Astrocyte (in vitro differentiated cells and primary cell): ENCODE results near the gene GCC1. TPM values are rescaled to one million over a fixed set of nuclear protein-coding genes. Genes with fewer than 3 reads are reported as not detected.

Experiments used
- DNase-seq: peaks from one replicate; pipeline ENCODE4 v3.0.0-alpha.2; 2010; ENCODE audit warnings: low read depth
- FAIRE-seq: peaks from 2 replicates; lab custom pipeline; 2011; peaks lifted over from hg19 to GRCh38; lab: Jason Lieb, UNC
- H2AFZ ChIP-seq: 2 replicates; pipeline ENCODE4 v1.6.0; 2012; ENCODE audit warnings: low read depth, low read length, inconsistent platforms
- H3K27ac ChIP-seq: 2 replicates; pipeline ENCODE4 v1.5.1; 2011; ENCODE audit warnings: low read depth, low read length, inconsistent platforms
- H3K27me3 ChIP-seq: 2 replicates; pipeline ENCODE4 v1.6.0; 2011; ENCODE audit warnings: low read length, inconsistent platforms; ENCODE audit not compliant: insufficient read depth
- H3K36me3 ChIP-seq: 2 replicates; pipeline ENCODE4 v1.5.1; 2011; ENCODE audit warnings: low read length, inconsistent platforms; ENCODE audit not compliant: insufficient read depth
- H3K4me1 ChIP-seq: 2 replicates; pipeline ENCODE4 v1.5.1; 2011; ENCODE audit warnings: low read length, inconsistent platforms; ENCODE audit not compliant: insufficient read depth
- H3K4me2 ChIP-seq: 2 replicates; pipeline ENCODE4 v1.6.0; 2012; ENCODE audit warnings: low read length, inconsistent platforms
- H3K4me3 ChIP-seq: 2 replicates; pipeline ENCODE4 v1.5.1; 2011; ENCODE audit warnings: low read depth, mild to moderate bottlenecking, low read length, inconsistent platforms; ENCODE audit not compliant: insufficient read depth
- H3K79me2 ChIP-seq: 2 replicates; pipeline ENCODE4 v1.6.0; 2012; ENCODE audit warnings: mild to moderate bottlenecking, low read length, inconsistent platforms; ENCODE audit not compliant: insufficient read depth
- H3K9ac ChIP-seq: 2 replicates; pipeline ENCODE4 v1.6.0; 2012; ENCODE audit warnings: mild to moderate bottlenecking, low read length, inconsistent platforms
- H3K9me3 ChIP-seq: 2 replicates; pipeline ENCODE4 v1.5.1; 2012; ENCODE audit warnings: low read depth, mild to moderate bottlenecking, low read length, inconsistent platforms; ENCODE audit not compliant: insufficient read depth
- H4K20me1 ChIP-seq: 2 replicates; pipeline ENCODE4 v1.6.0; 2012; ENCODE audit warnings: low read length, inconsistent platforms; ENCODE audit not compliant: insufficient read depth
- H3K27ac Mint-ChIP-seq: one replicate; pipeline ENCODE4 v1.8.0; 2021; ENCODE audit warnings: mild to moderate bottlenecking, mixed read lengths; ENCODE audit not compliant: unreplicated experiment
- H3K27me3 Mint-ChIP-seq: one replicate; pipeline ENCODE4 v1.8.0; 2021; ENCODE audit warnings: low read depth, mixed read lengths; ENCODE audit not compliant: unreplicated experiment
- H3K36me3 Mint-ChIP-seq: one replicate; pipeline ENCODE4 v1.8.0; 2021; ENCODE audit warnings: low read depth, mixed read lengths; ENCODE audit not compliant: unreplicated experiment
- H3K4me1 Mint-ChIP-seq: one replicate; pipeline ENCODE4 v1.8.0; 2021; ENCODE audit warnings: low read depth, mixed read lengths; ENCODE audit not compliant: unreplicated experiment
- H3K4me3 Mint-ChIP-seq: one replicate; pipeline ENCODE4 v1.8.0; 2021; ENCODE audit warnings: mild to moderate bottlenecking, moderate library complexity, mixed read lengths; ENCODE audit not compliant: unreplicated experiment
- H3K9me3 Mint-ChIP-seq: one replicate; pipeline ENCODE4 v1.8.0; 2021; ENCODE audit warnings: mild to moderate bottlenecking, mixed read lengths; ENCODE audit not compliant: unreplicated experiment
- EZH2 ChIP-seq: IDR thresholded peaks from 2 replicates; pipeline ENCODE4 v1.6.1; 2012; ENCODE audit warnings: mild to moderate bottlenecking, low read length, inconsistent platforms; ENCODE audit not compliant: insufficient read depth
- total RNA-seq: library from RNA; stranded (reverse); gene quantifications from 2 replicates; pipeline ENCODE4 v1.2.1, GENCODE V29; 2021
- TF ChIP-seq, protein P1 (sequence below): IDR thresholded peaks from 2 replicates; pipeline ENCODE4 v1.5.1; 2011; ENCODE audit warnings: low read depth, mild to moderate bottlenecking, inconsistent platforms, low read length, moderate library complexity; ENCODE audit not compliant: insufficient read depth

The GCC1 gene
- total RNA-seq, 1 donor from 2014 or later: 28.8 TPM

DNA sequence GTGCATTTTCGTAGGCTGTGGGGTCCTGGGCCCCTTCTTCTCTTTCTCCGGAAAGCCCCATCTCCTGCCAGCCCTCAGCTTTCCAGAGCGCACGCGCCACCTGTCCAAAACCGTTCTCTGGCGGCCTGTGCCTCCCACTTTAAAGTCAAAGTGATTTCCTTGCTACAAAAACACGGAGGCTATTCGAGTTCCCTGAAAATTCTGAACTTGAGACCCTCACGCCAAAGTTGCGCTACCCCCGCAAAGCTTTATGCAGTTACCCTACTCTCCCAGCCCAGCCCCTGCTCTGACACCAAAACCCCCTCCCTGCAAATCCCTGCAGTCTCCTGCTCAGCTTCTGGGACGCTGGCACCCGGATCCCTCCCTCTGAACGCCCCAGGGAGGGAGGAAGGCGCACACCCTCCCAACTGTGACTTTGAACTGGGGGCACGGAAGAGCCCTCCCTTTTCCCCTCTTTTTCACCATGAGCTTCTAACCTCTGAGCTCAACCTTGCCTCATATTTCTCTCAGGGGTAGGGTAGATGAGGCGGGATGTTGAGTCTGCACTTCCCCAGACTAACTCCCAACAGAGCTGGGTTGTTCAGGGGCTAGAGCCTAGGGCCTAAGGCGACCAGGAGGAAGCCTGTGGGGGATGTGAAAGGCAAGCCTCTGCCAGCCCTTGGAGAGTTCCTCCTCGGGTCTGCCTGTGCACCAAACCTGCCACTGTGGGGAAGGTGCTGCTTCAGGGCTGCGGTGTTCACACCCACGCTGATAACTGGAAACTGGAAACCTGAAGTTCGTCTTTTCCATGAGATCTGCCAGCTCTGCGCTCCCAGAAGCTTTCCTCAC lies 35.2 kb upstream of the GCC1 start:
- Histone ChIP-seq H2AFZ (no peak overlapping the region), H3K9ac (no peak overlapping the region), H3K79me2 (no peaks in the 10 kb centered on the region), H3K4me2 (no peak overlapping the region), H3K4me3 (no peak overlapping the region), H3K9me3 (no peaks in the 10 kb centered on the region), H3K36me3 (no peaks in the 10 kb centered on the region), H3K27ac (no peak overlapping the region), H3K27me3 (peaks cover 63% of the 10 kb centered on the region), H4K20me1 (no peaks in the 10 kb centered on the region), H3K4me1 (no peaks in the 10 kb centered on the region)
- TF ChIP-seq, protein P1, sequence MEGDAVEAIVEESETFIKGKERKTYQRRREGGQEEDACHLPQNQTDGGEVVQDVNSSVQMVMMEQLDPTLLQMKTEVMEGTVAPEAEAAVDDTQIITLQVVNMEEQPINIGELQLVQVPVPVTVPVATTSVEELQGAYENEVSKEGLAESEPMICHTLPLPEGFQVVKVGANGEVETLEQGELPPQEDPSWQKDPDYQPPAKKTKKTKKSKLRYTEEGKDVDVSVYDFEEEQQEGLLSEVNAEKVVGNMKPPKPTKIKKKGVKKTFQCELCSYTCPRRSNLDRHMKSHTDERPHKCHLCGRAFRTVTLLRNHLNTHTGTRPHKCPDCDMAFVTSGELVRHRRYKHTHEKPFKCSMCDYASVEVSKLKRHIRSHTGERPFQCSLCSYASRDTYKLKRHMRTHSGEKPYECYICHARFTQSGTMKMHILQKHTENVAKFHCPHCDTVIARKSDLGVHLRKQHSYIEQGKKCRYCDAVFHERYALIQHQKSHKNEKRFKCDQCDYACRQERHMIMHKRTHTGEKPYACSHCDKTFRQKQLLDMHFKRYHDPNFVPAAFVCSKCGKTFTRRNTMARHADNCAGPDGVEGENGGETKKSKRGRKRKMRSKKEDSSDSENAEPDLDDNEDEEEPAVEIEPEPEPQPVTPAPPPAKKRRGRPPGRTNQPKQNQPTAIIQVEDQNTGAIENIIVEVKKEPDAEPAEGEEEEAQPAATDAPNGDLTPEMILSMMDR: no peak
- TF ChIP-seq EZH2: no peak
- Mint-ChIP-seq H3K4me1 (peaks cover 10% of the 10 kb centered on the region), H3K36me3 (no peaks in the 10 kb centered on the region), H3K27me3 (peaks cover 55% of the 10 kb centered on the region), H3K9me3 (no peaks in the 10 kb centered on the region), H3K4me3 (peak overlapping the region; percentile 68), H3K27ac (no peak overlapping the region)
- FAIRE-seq (no peak), DNase-seq (no peak)

DNA sequence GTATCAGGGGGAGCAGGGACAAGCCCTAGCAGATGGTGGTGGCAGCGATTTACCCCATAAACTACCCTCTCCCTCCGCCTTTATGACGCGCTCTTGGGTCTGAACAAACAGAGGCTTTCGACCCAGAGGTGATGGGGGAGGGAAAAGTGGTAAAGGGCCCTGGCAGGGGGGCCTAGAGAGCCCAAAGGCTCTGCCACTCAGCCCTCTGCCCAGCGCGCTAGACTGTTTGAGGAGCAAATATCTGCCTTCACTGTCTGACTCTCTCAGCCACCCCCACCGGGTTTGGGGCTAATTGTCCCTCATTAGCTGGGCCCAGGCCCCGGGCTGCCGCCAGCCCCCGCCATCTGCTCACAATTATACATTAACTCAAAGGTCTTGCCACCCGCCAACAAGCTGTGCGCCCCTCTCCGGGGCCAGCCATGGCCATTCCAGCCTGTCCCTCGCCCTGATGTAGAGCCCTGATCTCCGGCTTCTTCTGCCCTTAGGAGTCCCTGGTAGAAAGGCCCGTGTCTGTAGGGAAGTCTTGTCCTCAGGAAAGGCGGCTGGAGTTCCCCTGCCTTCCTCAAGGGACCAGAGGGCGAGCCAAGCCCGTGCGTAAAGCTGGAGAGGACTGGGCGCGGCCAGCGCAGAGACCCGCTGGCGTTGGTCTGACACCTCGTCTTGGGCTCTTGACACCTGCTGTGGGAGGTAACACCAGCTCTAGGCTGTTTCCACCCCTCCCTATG lies 34.4 kb upstream of the GCC1 start:
- H2AFZ ChIP-seq: no peak overlapping the region
- H3K4me2 ChIP-seq: no peak overlapping the region
- H3K4me3 Mint-ChIP-seq: peak overlapping the region; percentile 54

More for the DNA sequence above, 34.4 kb upstream of the GCC1 start:
- H3K9me3 ChIP-seq: no peaks in the 10 kb centered on the region
- Mint-ChIP-seq H3K4me1 (peaks cover 10% of the 10 kb centered on the region), H3K27ac (no peak overlapping the region), H3K27me3 (peaks cover 62% of the 10 kb centered on the region), H3K36me3 (no peaks in the 10 kb centered on the region), H3K9me3 (no peaks in the 10 kb centered on the region)
- H3K9ac ChIP-seq: no peak overlapping the region
- H3K4me3 ChIP-seq: no peak overlapping the region
- no peak for DNase-seq
- H3K36me3 ChIP-seq: no peaks in the 10 kb centered on the region
- TF ChIP-seq, protein P1: no peak
- TF ChIP-seq EZH2: no peak
- no peaks in the 10 kb centered on the region for H4K20me1 ChIP-seq
- FAIRE-seq: no peak
- no peaks in the 10 kb centered on the region for H3K4me1 ChIP-seq
- peaks cover 66% of the 10 kb centered on the region for H3K27me3 ChIP-seq
- H3K79me2 ChIP-seq: no peaks in the 10 kb centered on the region
- no peak overlapping the region for H3K27ac ChIP-seq
